GM19351 (cell line): ENCODE data around the gene SMU1.
"Not testable (repeated sequence)": the region's sequence is repeated elsewhere in the genome, so short reads cannot be mapped to it uniquely, and the experiment has no call there.

ENCODE experiments used
- ATAC-seq: cut with Tn5 transposase; IDR thresholded peaks from one replicate; pipeline ENCODE4 v1.9.1; 2021; ENCODE audit warnings: mild to moderate bottlenecking, moderate library complexity; ENCODE audit not compliant: unreplicated experiment

SMU1 gene

GRCh38 chr9:33014665-33015014, 61.8 kb downstream of the SMU1 start:
- no peak for ATAC-seq

- no peak for ATAC-seq
Observed at GRCh38 chr9:33013962-33014664, 62.4 kb downstream of the SMU1 start.

- ATAC-seq = no peak
Observed at GRCh38 chr9:33012328-33013069, 64.0 kb downstream of the SMU1 start.

GRCh38 chr9:33011831-33012230, 64.6 kb downstream of the SMU1 start:
- ATAC-seq = no peak

- no peak for ATAC-seq
Observed at GRCh38 chr9:33007755-33008154, 68.7 kb downstream of the SMU1 start.

GRCh38 chr9:33005335-33005734, 71.1 kb downstream of the SMU1 start:
- not testable (repeated sequence) for ATAC-seq

- not testable (repeated sequence) for ATAC-seq
Observed at GRCh38 chr9:33000682-33001055, 75.8 kb downstream of the SMU1 start.

GRCh38 chr9:32992595-32993238, 83.8 kb downstream of the SMU1 start:
- ATAC-seq = no peak

GRCh38 chr9:32991897-32992594, 84.4 kb downstream of the SMU1 start:
- no peak for ATAC-seq
